GM21528 (cell line): ENCODE measurements around the gene ILKAP.
"Not testable (repeated sequence)": the region's sequence is repeated elsewhere in the genome, so short reads cannot be mapped to it uniquely, and the experiment has no call there.

Experiments
- ATAC-seq: cut with Tn5 transposase; IDR thresholded peaks from one replicate; pipeline ENCODE4 v1.9.1; 2021; ENCODE audit warnings: mild to moderate bottlenecking, moderate library complexity; ENCODE audit not compliant: unreplicated experiment, low FRiP score

Gene ILKAP

GRCh38 chr2:238202326-238203093 lies 985 bp downstream of the ILKAP start:
- no peak for ATAC-seq

DNA sequence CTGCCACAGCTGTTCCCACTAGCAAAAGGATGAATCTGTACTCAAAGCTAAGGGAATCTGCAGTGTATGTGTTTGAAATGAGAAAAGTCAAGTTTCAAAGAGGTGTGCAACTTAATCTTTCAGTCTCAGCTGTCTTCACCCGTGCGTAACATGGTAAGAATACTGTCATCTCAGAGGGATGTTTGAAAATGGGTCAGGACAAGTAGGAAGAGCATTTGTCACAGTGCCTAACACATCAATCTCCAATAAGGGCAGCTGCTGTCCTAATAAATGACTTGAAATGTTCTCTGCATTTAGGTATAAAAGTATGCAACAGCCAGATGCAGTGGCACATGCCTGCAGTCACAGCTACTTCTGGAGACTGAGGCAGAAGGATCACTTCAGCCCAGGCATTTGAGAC lies 13.1 kb downstream of the ILKAP start:
- ATAC-seq = no peak

- no peak for ATAC-seq
Measured at GRCh38 chr2:238187618-238188548, 15.6 kb downstream of the ILKAP start.

DNA sequence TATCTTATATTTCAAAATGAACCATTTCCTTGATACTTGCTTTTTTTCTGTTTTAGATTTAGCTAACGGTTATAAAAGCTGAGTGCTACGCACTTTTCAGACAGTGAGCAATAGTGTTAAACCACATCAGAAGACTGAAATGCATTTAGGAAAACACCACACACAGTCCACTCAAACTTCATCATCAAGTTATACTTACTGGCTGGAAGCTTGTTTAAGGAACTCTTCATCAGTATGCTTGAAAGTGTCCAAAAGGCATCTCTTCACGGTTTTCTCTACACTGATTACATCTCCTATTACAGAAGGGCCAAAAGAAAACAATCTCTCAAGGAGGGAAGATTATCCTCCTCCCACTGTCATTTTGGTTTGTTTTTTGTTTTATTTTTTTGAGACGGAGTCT lies 19.7 kb downstream of the ILKAP start:
- no peak for ATAC-seq

DNA sequence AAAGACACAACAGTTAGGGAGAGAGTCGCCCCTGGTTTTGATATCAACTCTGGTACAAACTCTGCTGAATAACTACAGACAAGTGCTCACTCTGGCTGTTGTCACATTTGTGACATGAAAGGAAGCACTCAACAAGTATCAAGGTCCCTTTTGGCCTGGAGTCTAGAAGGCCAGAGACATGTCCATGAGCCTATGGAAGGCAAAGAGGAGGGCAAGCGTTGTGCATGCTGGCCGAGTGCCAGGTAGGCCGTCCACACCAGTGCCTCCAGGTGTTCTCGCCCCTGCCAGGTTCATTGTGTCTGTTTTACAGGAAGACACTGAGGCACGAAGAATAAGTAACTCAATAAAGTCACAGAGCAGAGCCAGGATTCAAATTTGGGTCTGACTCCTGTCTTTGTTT lies 21.1 kb downstream of the ILKAP start:
- no peak for ATAC-seq

DNA sequence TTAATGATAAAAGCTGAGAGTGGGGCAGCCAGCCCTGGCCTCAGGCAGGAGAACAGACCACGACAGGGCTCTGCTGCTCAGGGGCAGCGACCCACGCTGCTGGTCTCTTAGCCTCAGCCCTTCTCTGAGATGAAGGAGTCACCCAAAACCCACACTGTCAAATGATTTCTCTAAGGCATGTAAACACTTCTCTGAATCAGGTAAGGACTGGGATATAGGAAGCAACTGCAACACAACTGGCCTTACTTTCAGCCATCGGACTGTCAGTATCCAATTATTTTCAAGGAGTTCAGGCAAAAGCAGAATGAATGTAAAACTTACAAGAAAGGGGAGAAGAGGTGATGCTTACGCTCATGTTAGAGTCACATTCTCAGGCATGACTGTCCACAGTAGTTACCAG lies 22.9 kb downstream of the ILKAP start:
- no peak for ATAC-seq

DNA sequence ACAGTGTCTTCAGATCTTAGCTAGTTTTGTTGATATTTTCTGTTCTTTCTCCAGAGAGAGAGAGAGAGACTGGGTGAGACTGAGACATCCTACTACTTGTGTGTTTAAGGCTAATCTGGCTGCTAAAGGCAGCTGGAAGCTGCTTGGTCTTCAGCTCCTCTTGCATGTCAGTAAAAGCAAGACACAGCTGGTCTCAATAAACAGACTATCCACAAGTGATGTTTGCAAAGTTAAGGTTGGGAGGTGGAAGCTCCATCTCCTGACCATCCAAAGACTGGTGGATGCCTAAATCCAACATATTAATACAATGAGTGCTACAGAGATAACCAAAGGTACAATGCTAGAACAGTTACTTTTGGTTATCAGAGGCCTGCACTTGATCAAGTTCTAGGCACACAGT lies 26.9 kb downstream of the ILKAP start:
- ATAC-seq = no peak

GRCh38 chr2:238174701-238175100 lies 28.8 kb downstream of the ILKAP start:
- ATAC-seq = no peak

- ATAC-seq = no peak
Measured at GRCh38 chr2:238174291-238174690, 29.2 kb downstream of the ILKAP start.

- no peak for ATAC-seq
Measured at GRCh38 chr2:238173692-238174091, 29.8 kb downstream of the ILKAP start.

GRCh38 chr2:238172439-238172838 lies 31.1 kb downstream of the ILKAP start:
- no peak for ATAC-seq

GRCh38 chr2:238171575-238172187 lies 31.8 kb downstream of the ILKAP start:
- no peak for ATAC-seq

- ATAC-seq = not testable (repeated sequence)
Measured at GRCh38 chr2:238171072-238171431, 32.4 kb downstream of the ILKAP start.

- ATAC-seq = no peak
Measured at GRCh38 chr2:238170386-238171071, 33.0 kb downstream of the ILKAP start.

DNA sequence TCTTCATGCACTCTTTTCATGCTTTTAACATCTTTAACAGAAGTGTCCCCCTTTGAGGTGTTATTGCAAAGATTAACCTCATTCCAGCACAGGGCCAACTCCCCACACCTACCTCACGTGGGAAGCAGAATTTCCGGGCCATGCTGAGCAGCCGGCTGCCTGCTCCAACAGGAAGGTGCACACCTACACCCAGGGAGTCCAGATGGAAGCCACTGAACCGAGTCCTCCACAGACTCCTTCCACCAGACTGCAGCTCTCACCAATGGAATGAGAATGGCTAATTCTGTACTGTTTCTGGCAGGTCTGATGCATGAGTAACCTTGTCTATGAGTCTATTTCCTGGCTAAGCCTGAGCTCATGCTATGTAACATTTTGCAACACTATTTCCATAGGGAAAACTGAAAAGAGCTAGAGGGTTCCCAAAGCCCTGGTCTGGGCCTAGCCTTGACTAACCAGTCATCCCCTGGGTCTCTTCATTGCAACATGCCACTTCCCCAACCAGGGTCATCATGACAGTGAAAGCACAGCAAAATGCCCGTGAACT lies 33.7 kb downstream of the ILKAP start:
- no peak for ATAC-seq

- ATAC-seq = no peak
Measured at GRCh38 chr2:238169048-238169707, 34.3 kb downstream of the ILKAP start.

DNA sequence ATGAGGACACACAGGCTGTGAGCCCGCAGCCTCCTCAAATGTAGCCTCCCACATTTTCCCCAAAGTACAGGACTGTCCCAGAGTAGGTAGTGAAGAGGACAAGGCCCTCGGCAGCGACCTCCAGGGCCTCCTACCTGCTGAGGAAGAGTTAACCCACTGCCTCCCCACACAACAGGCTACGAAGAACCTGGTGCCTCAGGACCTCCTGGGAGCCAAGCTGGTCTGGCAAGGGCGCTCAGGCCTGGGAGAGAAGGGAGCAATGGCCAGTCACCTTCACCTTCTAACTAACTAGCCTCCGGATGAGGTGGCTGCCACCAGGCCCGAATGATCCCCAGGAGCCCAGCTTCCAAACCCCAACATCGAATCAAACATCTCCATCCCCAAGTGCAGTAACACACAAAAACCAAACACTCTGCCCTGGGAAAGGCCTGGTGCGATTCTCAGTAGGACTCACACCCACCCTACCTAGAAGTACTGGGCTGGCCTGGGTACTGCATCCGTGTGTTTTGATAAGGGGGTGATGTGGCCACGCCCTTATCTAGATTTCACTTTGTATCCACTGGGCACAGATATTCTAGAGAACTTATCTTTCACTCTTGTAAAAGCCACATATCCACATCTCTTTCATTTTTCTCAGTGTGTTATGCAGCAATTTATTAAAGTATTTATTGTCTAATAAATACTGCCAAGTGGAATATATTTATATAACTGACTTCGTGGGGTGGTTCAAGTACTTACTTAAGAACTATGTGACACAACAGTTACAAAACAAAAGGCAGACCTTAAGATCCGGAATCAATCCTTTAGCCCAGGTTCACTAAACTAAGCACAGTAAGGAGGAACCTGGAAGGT lies 35.1 kb downstream of the ILKAP start:
- ATAC-seq = no peak

DNA sequence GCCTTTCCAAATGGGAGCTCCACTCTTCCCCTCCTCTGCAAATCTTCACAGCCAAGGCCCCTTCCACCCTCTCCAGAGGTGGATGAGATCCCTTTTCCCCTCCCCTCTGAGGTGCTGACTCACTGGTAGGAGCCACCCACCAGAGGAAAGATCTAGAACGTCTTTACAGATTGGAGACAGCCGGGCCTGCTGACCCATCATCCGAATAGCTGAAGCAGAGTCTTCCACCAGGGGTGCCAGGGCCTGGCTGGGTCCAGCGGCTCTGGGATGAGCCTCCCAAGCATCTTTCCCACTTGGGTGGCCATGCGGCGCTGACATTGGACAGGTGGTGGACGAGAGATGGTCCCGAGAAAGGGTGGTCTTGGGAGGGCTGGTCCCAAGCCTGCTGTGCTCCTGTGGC lies 35.7 kb downstream of the ILKAP start:
- no peak for ATAC-seq

DNA sequence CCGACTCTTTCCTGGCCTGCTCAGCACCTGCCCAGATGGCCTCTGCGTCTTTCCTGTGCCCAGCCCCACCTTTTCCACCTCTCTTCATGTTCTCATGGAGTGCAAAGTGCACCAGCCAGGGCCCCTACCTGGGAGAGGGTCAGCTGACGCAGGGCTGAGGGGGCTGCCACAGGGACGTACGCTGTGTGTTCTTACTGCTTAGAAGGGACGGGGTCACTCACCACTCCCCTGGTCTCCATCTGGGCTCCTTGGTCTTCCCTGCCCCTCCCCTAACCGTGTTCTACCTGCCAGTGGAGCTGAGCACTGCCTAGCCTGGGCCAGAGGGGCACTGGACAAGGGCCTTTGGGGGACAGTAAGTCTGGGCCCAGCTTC lies 36.2 kb downstream of the ILKAP start:
- no peak for ATAC-seq
